ENCODE results near the gene TMEM132D. TPM values are rescaled to one million over a fixed set of nuclear protein-coding genes. Genes with fewer than 3 reads are reported as not detected.

TMEM132D gene
- total RNA-seq, 4 donors from 2014 or later, result not detected

- TF ChIP-seq, protein P1, sequence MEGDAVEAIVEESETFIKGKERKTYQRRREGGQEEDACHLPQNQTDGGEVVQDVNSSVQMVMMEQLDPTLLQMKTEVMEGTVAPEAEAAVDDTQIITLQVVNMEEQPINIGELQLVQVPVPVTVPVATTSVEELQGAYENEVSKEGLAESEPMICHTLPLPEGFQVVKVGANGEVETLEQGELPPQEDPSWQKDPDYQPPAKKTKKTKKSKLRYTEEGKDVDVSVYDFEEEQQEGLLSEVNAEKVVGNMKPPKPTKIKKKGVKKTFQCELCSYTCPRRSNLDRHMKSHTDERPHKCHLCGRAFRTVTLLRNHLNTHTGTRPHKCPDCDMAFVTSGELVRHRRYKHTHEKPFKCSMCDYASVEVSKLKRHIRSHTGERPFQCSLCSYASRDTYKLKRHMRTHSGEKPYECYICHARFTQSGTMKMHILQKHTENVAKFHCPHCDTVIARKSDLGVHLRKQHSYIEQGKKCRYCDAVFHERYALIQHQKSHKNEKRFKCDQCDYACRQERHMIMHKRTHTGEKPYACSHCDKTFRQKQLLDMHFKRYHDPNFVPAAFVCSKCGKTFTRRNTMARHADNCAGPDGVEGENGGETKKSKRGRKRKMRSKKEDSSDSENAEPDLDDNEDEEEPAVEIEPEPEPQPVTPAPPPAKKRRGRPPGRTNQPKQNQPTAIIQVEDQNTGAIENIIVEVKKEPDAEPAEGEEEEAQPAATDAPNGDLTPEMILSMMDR (IDR thresholded peaks at IDR 0.05; ENCODE audit: low read depth), result no peak
Measured at GRCh38 chr12:129325566-129325965, 578.3 kb downstream of the TMEM132D start.

DNA sequence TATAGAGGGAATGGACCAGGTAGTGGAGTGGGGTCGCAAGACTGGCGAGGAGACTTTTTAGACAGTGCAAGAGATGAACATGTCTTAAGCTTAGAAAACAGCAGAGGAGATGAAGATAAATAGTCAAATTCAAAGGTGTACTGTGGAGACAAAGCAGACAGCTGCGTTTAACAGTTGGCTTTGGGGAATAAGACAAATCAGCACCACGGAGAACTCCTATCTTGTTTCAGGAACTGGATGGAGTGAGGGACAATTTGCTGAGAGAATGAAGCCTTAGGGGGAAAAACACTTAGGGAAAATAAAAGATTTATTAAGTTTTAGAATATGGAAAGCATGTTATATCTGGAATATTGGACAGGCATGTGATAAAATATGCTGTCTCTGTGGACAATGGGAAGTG, 591.8 kb downstream of the TMEM132D start:
- TF ChIP-seq, protein P1 (IDR thresholded peaks at IDR 0.05; ENCODE audit: low read depth), result no peak

DNA sequence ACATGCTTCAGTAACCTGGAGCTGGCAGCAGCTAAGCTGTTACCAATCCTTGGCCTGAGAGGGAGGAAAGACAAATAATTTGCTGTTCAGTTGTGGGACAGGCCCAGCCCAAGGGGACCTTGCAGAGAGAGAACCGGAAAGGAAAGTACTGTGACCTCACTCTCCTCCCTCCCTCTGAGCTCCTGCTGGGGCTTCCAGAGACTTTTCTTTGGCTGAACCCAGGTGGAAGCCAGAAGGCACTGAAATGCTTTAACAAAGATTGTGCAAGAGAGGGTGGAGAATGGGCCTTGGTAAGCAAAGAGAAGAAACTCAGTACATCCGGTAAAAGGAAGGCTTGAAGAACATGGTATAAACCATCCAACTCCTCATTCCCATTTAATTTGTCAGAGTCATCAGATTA, 593.5 kb downstream of the TMEM132D start:
- TF ChIP-seq, protein P1 (IDR thresholded peaks at IDR 0.05; ENCODE audit: low read depth), result no peak

- TF ChIP-seq, protein P1 (IDR thresholded peaks at IDR 0.05; ENCODE audit: low read depth), result no peak
Measured at GRCh38 chr12:129305851-129306250, 598.0 kb downstream of the TMEM132D start.

DNA sequence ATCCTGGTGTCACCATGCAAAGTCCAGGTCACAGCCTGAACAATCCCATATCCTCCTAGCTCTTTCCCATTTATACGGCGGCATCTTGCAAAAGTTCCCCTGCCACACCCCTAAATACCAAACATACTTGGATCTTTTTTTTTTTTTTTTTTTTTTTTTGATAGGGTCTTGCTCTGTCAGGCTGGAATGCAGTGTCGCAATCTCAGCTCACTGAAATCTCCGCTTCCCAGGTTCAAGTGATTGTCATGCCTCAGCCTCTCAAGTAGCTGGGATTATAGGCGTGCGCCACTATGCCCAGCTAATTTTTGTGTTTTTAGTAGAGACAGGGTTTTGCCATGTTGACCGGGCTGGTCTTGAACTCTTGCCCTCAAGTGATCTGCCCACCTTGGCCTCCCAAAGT, 599.3 kb downstream of the TMEM132D start:
- TF ChIP-seq, protein P1 (IDR thresholded peaks at IDR 0.05; ENCODE audit: low read depth), result no peak

DNA sequence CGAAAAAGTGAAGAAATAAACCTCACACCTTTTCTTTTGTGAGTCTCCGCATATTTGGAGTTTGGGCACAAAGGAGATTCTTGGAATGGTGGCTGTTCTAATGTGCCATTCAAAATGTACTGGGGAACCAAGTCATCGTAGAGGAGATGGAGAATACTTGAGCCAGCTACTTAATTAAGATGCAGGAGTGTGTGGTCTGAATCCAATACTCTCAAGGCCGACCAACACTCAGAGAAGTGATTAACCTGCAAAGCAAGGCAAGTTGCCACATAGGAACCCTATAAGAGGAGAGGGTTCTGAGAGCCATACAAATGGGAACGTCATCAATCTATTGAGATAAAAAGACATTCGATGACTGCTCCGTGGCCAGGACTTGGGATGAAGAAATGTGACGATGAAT, 603.8 kb downstream of the TMEM132D start:
- TF ChIP-seq, protein P1 (IDR thresholded peaks at IDR 0.05; ENCODE audit: low read depth), result no peak

- TF ChIP-seq, protein P1 (IDR thresholded peaks at IDR 0.05; ENCODE audit: low read depth), result no peak
Measured at GRCh38 chr12:129298921-129299320, 604.9 kb downstream of the TMEM132D start.
